Dendritic cell treated with granulocyte-macrophage colony-stimulating factor and Interleukin-4, amounts not matched to agents 40 ng/mL and 50 ng/mL, for 4 days (primary cell): ENCODE results near the gene MYMX.

Source experiments
- H3K27ac Mint-ChIP-seq: one replicate; pipeline ENCODE4 v1.8.0; 2022; ENCODE audit warnings: mild to moderate bottlenecking, mixed read lengths
- H3K27me3 Mint-ChIP-seq: one replicate; pipeline ENCODE4 v1.8.0; 2022; ENCODE audit warnings: mild to moderate bottlenecking, mixed read lengths
- H3K36me3 Mint-ChIP-seq: one replicate; pipeline ENCODE4 v1.8.0; 2022; ENCODE audit warnings: low read depth, mixed read lengths
- H3K4me1 Mint-ChIP-seq: one replicate; pipeline ENCODE4 v1.8.0; 2022; ENCODE audit warnings: low read depth, mixed read lengths
- H3K4me3 Mint-ChIP-seq: one replicate; pipeline ENCODE4 v1.8.0; 2022; ENCODE audit warnings: mild to moderate bottlenecking, moderate library complexity, mixed read lengths
- H3K9me3 Mint-ChIP-seq: one replicate; pipeline ENCODE4 v1.8.0; 2022; ENCODE audit warnings: mixed read lengths
- intact Hi-C: fragments of 100-400 bp; cut with micrococcal nuclease; formaldehyde crosslinking; loops from one replicate; pipeline ENCODE4 v1.15.0; 2022

MYMX gene

DNA sequence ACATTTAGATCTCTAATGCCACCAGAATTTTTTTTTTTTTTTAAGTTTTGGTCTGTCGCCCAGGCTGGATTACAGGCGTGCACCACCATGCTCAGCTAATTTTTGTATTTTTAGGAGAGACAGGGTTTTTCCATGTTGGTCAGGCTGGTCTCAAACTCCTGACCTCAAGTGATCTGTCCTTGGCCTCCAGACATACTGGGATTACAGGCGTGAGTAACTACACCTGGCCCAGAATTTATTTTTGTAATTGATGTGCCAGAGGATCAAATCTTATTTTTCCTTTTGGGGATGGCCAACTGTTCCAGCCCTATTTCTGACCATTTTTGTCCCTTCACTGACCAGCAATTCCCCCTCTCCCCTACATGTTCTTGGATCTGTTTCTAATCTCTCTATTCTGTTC, 18.0 kb upstream of the MYMX start:
- no peaks in the 10 kb centered on the region for H3K9me3 Mint-ChIP-seq
- H3K27ac Mint-ChIP-seq = no peak overlapping the region
- intact Hi-C loops = no loop called here
- peaks cover 6% of the 10 kb centered on the region for H3K4me1 Mint-ChIP-seq
- H3K4me3 Mint-ChIP-seq = no peak overlapping the region
- peaks cover 2% of the 10 kb centered on the region for H3K27me3 Mint-ChIP-seq
- no peaks in the 10 kb centered on the region for H3K36me3 Mint-ChIP-seq

DNA sequence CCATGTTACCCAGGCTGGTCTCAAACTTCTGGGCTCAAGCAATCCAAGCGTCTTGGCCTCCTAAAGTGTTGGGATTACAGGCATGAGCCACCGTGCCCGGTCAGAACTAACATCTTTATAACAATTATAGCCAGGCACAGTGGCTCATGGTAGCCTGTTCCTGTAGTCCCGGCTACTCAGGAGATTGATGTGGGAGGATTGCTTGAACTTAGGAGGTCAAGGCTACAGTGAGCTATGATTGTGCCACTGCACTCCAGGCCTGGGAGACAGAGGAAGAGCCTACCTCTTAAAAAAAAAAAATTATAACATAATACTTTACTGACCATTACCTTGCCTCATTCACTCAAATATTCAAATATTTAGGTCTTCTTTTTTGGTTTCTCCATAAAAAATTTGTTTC, 16.8 kb upstream of the MYMX start:
- no peaks in the 10 kb centered on the region for H3K9me3 Mint-ChIP-seq
- H3K4me3 Mint-ChIP-seq = no peak overlapping the region

DNA sequence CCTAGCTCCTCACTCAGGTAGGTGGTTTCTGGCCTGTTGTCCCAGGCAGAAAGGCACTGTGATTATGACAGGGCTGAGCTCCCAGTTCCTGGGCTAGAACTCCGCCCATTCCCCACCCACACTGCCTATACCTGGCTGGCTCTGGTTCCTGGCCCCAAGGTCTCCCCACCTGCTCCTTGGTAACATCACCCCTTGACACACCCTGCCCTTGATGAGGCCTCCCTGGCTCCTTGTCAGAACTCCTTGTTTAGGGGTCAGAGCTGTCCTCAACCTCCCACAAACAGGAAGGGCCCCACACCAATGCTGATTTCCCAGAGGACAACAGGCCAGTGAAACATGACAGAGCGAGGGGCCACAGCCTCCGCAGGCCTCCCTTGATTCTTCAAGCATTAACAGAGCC, 15.5 kb upstream of the MYMX start:
- Mint-ChIP-seq H3K27ac (no peak overlapping the region), H3K9me3 (no peaks in the 10 kb centered on the region), H3K4me3 (no peak overlapping the region), H3K36me3 (no peaks in the 10 kb centered on the region), H3K4me1 (peaks cover 6% of the 10 kb centered on the region), H3K27me3 (no peaks in the 10 kb centered on the region)
- intact Hi-C loops = no loop called here

More for the DNA sequence above, 16.8 kb upstream of the MYMX start:
- no peak overlapping the region for H3K27ac Mint-ChIP-seq
- peaks cover 2% of the 10 kb centered on the region for H3K27me3 Mint-ChIP-seq
- H3K4me1 Mint-ChIP-seq = peaks cover 6% of the 10 kb centered on the region
- H3K36me3 Mint-ChIP-seq = no peaks in the 10 kb centered on the region
- intact Hi-C loops = no loop called here

GRCh38 chr6:44201638-44202303, 15.0 kb upstream of the MYMX start:
- H3K36me3 Mint-ChIP-seq = no peaks in the 10 kb centered on the region
- H3K27ac Mint-ChIP-seq = no peak overlapping the region
- intact Hi-C loops = no loop called here
- H3K4me1 Mint-ChIP-seq = peaks cover 6% of the 10 kb centered on the region
- no peaks in the 10 kb centered on the region for H3K27me3 Mint-ChIP-seq
- H3K9me3 Mint-ChIP-seq = no peaks in the 10 kb centered on the region
- no peak overlapping the region for H3K4me3 Mint-ChIP-seq

DNA sequence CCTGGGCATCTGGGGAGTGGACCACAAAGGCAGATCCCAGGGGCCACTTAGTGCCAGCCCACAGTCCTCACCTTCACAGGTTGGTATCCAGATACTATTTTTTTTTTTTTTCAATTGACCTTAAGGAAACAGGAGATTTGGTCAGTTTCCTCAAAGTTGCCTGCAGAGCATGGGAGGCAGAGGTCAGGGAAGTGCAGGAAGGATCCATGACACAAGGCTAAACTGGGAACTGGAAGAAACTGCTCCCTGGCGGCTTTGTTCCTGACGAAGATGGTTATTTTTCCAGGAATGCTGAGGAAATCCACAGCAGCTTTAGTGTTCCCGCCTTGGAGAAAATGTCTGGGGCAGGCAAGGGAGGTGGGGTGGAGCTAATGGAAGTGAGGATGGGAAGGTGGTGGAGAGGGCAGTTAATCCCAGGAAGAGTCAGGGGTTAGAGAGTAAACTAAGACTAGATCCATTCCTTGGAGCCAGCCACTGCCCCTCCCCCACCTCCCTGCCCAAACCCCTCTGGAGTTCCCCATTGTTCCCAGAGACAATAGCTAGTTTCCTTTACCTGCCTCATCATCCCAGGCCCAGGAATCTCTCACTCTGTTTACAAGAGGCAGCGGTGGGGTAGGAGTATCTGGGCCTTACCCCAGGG, 14.3 kb upstream of the MYMX start:
- Mint-ChIP-seq H3K36me3 (no peaks in the 10 kb centered on the region), H3K27me3 (no peaks in the 10 kb centered on the region), H3K9me3 (no peaks in the 10 kb centered on the region), H3K4me1 (peaks cover 6% of the 10 kb centered on the region), H3K27ac (no peak overlapping the region), H3K4me3 (no peak overlapping the region)
- intact Hi-C loops = no loop called here

- intact Hi-C loops = no loop called here
- H3K27ac Mint-ChIP-seq = no peak overlapping the region
- no peak overlapping the region for H3K4me3 Mint-ChIP-seq
- H3K9me3 Mint-ChIP-seq = no peaks in the 10 kb centered on the region
- H3K4me1 Mint-ChIP-seq = peaks cover 6% of the 10 kb centered on the region
- no peaks in the 10 kb centered on the region for H3K27me3 Mint-ChIP-seq
- H3K36me3 Mint-ChIP-seq = no peaks in the 10 kb centered on the region
Observed at GRCh38 chr6:44202972-44203750, 13.6 kb upstream of the MYMX start.

GRCh38 chr6:44203955-44204354, 12.8 kb upstream of the MYMX start:
- H3K27ac Mint-ChIP-seq = no peak overlapping the region
- H3K4me1 Mint-ChIP-seq = peaks cover 6% of the 10 kb centered on the region
- H3K9me3 Mint-ChIP-seq = no peaks in the 10 kb centered on the region
- H3K4me3 Mint-ChIP-seq = no peak overlapping the region
- intact Hi-C loops = no loop called here
- H3K27me3 Mint-ChIP-seq = no peaks in the 10 kb centered on the region
- H3K36me3 Mint-ChIP-seq = no peaks in the 10 kb centered on the region

GRCh38 chr6:44207966-44208365, 8.8 kb upstream of the MYMX start:
- intact Hi-C loops = no loop called here
- no peaks in the 10 kb centered on the region for H3K27me3 Mint-ChIP-seq

DNA sequence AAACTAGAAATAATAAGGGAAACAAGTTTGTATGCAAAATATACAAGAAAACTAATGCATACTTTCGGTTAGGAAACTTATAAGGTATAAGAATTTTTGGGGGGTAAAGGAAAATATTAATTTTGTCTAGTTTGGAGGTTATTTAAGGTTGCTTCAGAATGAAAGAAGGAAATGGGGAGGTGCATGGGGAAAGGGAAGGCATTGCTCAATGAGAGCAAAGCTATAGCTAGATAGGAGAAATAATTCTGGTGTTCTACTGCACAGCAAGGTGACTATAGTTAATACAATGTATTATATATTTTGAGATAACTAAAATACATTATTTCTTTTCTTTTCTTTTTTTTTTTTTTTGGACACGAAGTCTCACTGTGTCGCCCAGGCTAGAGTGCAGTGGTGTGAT, 5.4 kb upstream of the MYMX start:
- Mint-ChIP-seq H3K36me3 (no peaks in the 10 kb centered on the region), H3K9me3 (no peaks in the 10 kb centered on the region), H3K27ac (peak overlapping the region; percentile 10), H3K4me3 (no peak overlapping the region), H3K4me1 (peaks cover 16% of the 10 kb centered on the region), H3K27me3 (no peaks in the 10 kb centered on the region)
- intact Hi-C loops = no loop called here

More at GRCh38 chr6:44207966-44208365, 8.8 kb upstream of the MYMX start:
- H3K4me3 Mint-ChIP-seq = no peak overlapping the region
- H3K36me3 Mint-ChIP-seq = no peaks in the 10 kb centered on the region
- H3K4me1 Mint-ChIP-seq = peaks cover 12% of the 10 kb centered on the region
- peak overlapping the region; percentile 18 for H3K27ac Mint-ChIP-seq
- H3K9me3 Mint-ChIP-seq = no peaks in the 10 kb centered on the region

GRCh38 chr6:44214307-44214706, 2.4 kb upstream of the MYMX start:
- peaks cover 3% of the 10 kb centered on the region for H3K27me3 Mint-ChIP-seq
- H3K36me3 Mint-ChIP-seq = no peaks in the 10 kb centered on the region
- H3K4me3 Mint-ChIP-seq = no peak overlapping the region
- H3K9me3 Mint-ChIP-seq = no peaks in the 10 kb centered on the region
- H3K27ac Mint-ChIP-seq = no peak overlapping the region
- H3K4me1 Mint-ChIP-seq = peaks cover 46% of the 10 kb centered on the region
- intact Hi-C loops = no loop called here

DNA sequence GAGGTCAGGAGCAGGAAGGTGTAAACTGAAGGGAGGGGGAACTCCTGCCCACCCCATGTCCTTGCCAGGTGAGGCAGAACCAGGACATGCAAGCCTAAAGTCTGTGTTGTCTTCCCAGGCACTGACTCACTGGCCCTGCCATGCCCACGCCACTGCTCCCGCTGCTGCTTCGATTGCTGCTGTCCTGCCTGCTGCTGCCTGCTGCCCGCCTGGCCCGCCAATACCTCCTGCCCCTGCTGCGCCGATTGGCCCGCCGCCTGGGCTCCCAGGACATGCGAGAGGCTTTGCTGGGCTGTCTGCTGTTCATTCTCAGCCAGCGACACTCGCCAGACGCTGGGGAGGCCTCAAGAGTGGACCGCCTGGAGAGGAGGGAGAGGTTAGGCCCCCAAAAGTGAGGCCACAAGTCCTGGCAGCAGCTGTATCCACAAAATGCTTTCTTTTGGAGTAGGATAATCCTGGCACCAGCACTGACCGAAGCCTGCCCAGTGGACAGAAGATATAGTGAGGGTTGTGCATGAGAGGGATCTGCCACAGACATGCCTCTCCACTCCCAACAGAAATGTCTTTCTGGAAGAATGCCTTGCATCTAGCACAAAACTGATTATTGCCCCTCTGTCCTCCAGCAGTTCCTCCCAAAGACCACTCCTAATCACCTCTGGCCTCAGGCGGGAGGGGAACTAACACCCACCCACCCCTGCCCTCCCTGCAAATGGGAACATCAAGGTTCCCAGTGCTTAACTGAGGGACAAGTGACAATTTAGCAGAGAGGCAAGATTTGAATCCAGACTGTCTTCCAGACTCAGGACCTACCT, 812 bp downstream of the MYMX start:
- H3K4me1 Mint-ChIP-seq = peaks cover 59% of the 10 kb centered on the region
- no peaks in the 10 kb centered on the region for H3K9me3 Mint-ChIP-seq
- H3K4me3 Mint-ChIP-seq = no peak overlapping the region
- no peaks in the 10 kb centered on the region for H3K36me3 Mint-ChIP-seq
- peak overlapping the region; percentile 83 for H3K27ac Mint-ChIP-seq
- peaks cover 6% of the 10 kb centered on the region for H3K27me3 Mint-ChIP-seq
- intact Hi-C loops = no loop called here

DNA sequence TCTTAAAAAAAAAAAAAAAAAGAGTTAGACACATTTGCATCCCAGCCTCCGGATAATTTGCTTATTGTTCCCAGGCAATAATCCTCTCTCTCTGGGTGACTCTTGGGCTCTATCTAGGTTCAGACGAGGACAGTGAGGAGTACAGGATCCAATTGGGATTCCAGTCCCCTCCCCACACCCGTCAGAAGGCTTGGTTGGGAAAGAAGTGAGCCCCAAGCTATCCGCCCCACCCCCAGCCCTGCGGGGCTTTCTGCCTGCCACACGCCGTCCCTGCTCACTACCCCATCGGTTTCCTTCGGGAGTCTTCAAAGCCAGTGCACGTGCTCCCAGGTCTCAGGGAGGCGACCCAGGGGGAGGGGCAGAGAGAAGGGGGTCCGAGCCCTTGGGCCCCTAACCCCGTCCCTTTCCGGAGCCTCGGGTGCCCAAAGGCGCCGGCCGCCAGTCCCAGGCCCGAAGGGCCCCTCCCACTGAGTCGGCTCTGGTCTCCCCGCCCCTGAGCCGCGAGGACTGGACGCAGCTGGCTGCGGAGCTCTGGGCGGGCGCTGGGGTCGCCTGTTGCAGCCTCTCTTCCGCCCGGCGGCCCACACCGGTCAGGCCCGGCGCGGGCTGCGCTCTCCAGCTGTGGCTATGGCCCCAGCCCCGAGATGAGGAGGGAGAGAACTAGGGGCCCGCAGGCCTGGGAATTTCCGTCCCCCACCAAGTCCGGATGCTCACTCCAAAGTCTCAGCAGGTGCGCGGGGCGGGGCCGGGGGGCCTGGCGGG, 2.5 kb downstream of the MYMX start:
- intact Hi-C loops = no loop called here
- peak overlapping the region; percentile 83 for H3K27ac Mint-ChIP-seq
- H3K4me3 Mint-ChIP-seq = peak overlapping the region; percentile 71
- no peaks in the 10 kb centered on the region for H3K9me3 Mint-ChIP-seq
- H3K27me3 Mint-ChIP-seq = peaks cover 16% of the 10 kb centered on the region
- H3K36me3 Mint-ChIP-seq = no peaks in the 10 kb centered on the region
- peaks cover 73% of the 10 kb centered on the region for H3K4me1 Mint-ChIP-seq
